ENCODE measurements around the gene OR10H5. TPM values are rescaled to one million over a fixed set of nuclear protein-coding genes. Genes with fewer than 3 reads are reported as not detected.
A peak's percentile ranks its signal among the peaks of the same experiment; 100 is the strongest.
"Not testable (repeated sequence)": the region's sequence is repeated elsewhere in the genome, so short reads cannot be mapped to it uniquely, and the experiment has no call there.

Gene OR10H5
- total and polyA plus RNA-seq, 4 donors = not detected

DNA sequence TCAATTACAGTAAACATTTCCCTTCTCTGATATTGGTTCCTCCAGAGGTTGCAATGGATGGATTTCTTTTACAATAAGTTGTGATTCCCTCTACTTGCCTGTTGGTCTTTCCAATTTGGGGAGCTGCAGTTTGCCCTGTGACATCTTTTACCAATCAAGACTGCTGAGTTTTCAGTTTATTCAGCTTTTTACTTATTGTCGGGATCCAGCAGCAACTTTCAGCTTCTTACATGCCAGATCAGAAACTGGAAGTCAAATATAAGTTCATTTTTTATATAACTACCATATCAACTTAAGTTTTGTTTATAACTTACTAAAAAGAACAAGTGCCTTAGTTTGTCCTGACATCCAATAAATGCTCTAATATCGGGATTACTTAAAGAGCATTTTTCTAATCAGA, 39.2 kb upstream of the OR10H5 start:
- Histone ChIP-seq H3K9ac (ENCODE audit: insufficient read depth in 1 of 2, low read length in 2 of 2) (no peak overlapping the region), H3K27ac (ENCODE audit: low read depth in 1 of 2, low read length in 1 of 2) (no peak overlapping the region), H3K4me3 (no peak overlapping the region), H3K36me3 (ENCODE audit: control insufficient read depth in 4 of 4, insufficient read depth in 4 of 4, low read length in 4 of 4) (no peaks in the 10 kb centered on the region), H3K27me3 (ENCODE audit: control insufficient read depth in 3 of 3, insufficient read depth in 3 of 3, low read length in 2 of 3) (peaks cover 0 to 8% (median 2%) of the 10 kb centered on the region in 3 donors), H3K9me3 (ENCODE audit: control insufficient read depth in 4 of 4, insufficient read depth in 3 of 4, low read length in 3 of 4) (no peaks in the 10 kb centered on the region), H3K4me1 (ENCODE audit: control insufficient read depth in 5 of 5, insufficient read depth in 5 of 5, low read length in 5 of 5) (no peaks in the 10 kb centered on the region)
- DNase-seq = no peak
- ATAC-seq (ENCODE audit: insufficient read depth, low FRiP score) = no peak
- 81 to 84% methylated on average over 2 of the region's 2 CpGs for WGBS, 2 donors
- TF ChIP-seq, protein P1, sequence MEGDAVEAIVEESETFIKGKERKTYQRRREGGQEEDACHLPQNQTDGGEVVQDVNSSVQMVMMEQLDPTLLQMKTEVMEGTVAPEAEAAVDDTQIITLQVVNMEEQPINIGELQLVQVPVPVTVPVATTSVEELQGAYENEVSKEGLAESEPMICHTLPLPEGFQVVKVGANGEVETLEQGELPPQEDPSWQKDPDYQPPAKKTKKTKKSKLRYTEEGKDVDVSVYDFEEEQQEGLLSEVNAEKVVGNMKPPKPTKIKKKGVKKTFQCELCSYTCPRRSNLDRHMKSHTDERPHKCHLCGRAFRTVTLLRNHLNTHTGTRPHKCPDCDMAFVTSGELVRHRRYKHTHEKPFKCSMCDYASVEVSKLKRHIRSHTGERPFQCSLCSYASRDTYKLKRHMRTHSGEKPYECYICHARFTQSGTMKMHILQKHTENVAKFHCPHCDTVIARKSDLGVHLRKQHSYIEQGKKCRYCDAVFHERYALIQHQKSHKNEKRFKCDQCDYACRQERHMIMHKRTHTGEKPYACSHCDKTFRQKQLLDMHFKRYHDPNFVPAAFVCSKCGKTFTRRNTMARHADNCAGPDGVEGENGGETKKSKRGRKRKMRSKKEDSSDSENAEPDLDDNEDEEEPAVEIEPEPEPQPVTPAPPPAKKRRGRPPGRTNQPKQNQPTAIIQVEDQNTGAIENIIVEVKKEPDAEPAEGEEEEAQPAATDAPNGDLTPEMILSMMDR (IDR thresholded peaks at IDR 0.05; ENCODE audit: control extremely low read depth, extremely low read depth) = no peak

DNA sequence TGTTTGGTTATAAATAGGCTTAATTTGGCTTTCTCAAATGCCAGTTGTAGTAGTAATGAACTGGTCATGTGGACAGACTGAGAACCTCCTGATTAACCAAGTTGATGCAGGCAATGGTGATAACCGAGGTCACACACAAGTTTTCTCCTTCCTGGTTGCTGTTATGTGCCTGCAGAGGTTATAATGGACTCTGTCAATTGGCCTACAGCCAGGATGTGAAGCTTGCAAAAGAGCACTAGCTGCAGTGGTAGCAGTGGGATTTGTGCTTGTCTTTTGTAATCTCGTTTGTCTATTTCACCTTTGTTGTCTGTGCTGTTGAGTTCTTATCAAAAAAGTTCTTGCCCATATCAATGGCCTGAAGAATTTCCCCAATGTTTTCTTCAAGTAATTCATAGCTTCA, 29.1 kb upstream of the OR10H5 start:
- H3K9ac ChIP-seq (ENCODE audit: insufficient read depth in 1 of 2, low read length in 2 of 2) = no peak overlapping the region
- ATAC-seq (ENCODE audit: insufficient read depth, low FRiP score) = no peak
- H3K27me3 ChIP-seq (ENCODE audit: control insufficient read depth in 3 of 3, insufficient read depth in 3 of 3, low read length in 2 of 3) = peaks cover 0 to 5% (median 0%) of the 10 kb centered on the region in 3 donors
- no peaks in the 10 kb centered on the region for H3K36me3 ChIP-seq (ENCODE audit: control insufficient read depth in 4 of 4, insufficient read depth in 4 of 4, low read length in 4 of 4)
- no peak overlapping the region for H3K27ac ChIP-seq (ENCODE audit: low read depth in 1 of 2, low read length in 1 of 2)
- no peaks in the 10 kb centered on the region for H3K4me1 ChIP-seq (ENCODE audit: control insufficient read depth in 5 of 5, insufficient read depth in 5 of 5, low read length in 5 of 5)
- H3K9me3 ChIP-seq (ENCODE audit: control insufficient read depth in 4 of 4, insufficient read depth in 3 of 4, low read length in 3 of 4) = peaks cover 0 to 2% (median 0%) of the 10 kb centered on the region in 4 donors
- 58 to 59% methylated on average over 2 of the region's 2 CpGs for WGBS, 2 donors
- TF ChIP-seq, protein P1 (IDR thresholded peaks at IDR 0.05; ENCODE audit: control extremely low read depth, extremely low read depth) = no peak
- no peak overlapping the region for H3K4me3 ChIP-seq
- DNase-seq = no peak

DNA sequence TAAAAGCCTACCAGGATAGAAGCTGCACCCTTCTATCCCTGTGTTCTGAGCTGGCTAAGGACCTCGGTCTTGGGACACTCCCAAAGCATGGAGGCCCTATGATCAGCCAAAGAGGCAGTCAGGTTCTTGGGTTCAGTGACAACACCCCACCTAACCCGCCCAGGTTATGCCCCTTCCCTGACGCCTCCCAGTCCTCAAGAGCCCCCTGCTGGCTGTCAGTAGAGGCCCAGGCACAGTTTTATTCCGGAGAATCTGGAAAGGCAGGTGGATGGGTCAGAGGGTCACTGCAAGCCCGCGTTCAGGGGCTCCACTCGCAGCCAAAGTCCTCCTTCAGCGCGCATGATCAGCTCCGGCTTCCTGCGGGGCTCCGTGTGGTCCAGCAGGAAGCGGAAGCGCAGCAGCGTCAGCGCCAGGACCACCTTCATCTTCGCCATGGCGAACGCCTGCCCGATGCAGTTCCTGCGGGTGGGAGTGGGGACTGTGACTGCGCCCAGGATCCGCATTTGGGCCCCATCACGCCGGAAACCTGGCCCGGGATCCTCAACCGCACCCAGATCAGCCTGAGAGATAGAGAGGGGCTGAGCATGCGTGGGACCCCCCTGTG, 27.4 kb upstream of the OR10H5 start:
- H3K9me3 ChIP-seq (ENCODE audit: control insufficient read depth in 4 of 4, insufficient read depth in 3 of 4, low read length in 3 of 4) = peaks cover 0 to 2% (median 0%) of the 10 kb centered on the region in 4 donors
- 37 to 38% methylated on average over 27 to 28 of the region's 28 CpGs for whole genome bisulfite sequencing, 2 donors
- no peaks in the 10 kb centered on the region for H3K36me3 ChIP-seq (ENCODE audit: control insufficient read depth in 4 of 4, insufficient read depth in 4 of 4, low read length in 4 of 4)
- H3K9ac ChIP-seq (ENCODE audit: insufficient read depth in 1 of 2, low read length in 2 of 2) = no peak overlapping the region
- no peaks in the 10 kb centered on the region for H3K4me1 ChIP-seq (ENCODE audit: control insufficient read depth in 5 of 5, insufficient read depth in 5 of 5, low read length in 5 of 5)
- TF ChIP-seq, protein P1 (IDR thresholded peaks at IDR 0.05; ENCODE audit: control extremely low read depth, extremely low read depth) = no peak
- H3K27me3 ChIP-seq (ENCODE audit: control insufficient read depth in 3 of 3, insufficient read depth in 3 of 3, low read length in 2 of 3) = peaks cover 0 to 5% (median 0%) of the 10 kb centered on the region in 3 donors
- H3K4me3 ChIP-seq = no peak overlapping the region
- ATAC-seq (ENCODE audit: insufficient read depth, low FRiP score) (no peak), DNase-seq (no peak)
- H3K27ac ChIP-seq (ENCODE audit: low read depth in 1 of 2, low read length in 1 of 2) = no peak overlapping the region

DNA sequence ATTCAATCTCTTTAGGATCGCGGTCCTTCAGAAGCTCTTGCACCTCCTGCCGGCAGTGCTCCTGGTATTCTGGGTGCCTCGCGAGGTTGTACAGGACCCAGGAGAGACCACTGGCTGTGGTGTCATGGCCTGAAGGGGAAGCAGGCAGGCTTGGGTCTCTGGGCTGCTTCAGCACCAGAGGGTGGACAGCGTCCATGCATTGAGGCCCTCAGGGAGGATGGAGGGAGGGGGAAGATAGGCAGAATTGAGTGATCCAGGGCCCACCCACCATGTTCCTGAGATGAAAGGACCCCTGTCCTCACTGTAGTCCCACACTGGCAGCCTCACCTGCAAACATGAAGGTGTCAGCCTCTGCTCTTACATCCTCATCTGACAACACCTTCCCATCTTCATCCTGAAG, 17.9 kb upstream of the OR10H5 start:
- H3K9ac ChIP-seq (ENCODE audit: insufficient read depth in 1 of 2, low read length in 2 of 2) = no peak overlapping the region
- TF ChIP-seq, protein P1 (IDR thresholded peaks at IDR 0.05; ENCODE audit: control extremely low read depth, extremely low read depth) = no peak
- ATAC-seq (ENCODE audit: insufficient read depth, low FRiP score) = no peak
- H3K27ac ChIP-seq (ENCODE audit: low read depth in 1 of 2, low read length in 1 of 2) = no peak overlapping the region
- peaks cover 0 to 11% (median 2%) of the 10 kb centered on the region in 4 donors for H3K9me3 ChIP-seq (ENCODE audit: control insufficient read depth in 4 of 4, insufficient read depth in 3 of 4, low read length in 3 of 4)
- no peaks in the 10 kb centered on the region for H3K27me3 ChIP-seq (ENCODE audit: control insufficient read depth in 3 of 3, insufficient read depth in 3 of 3, low read length in 2 of 3)
- peak in 2 of 3 donors; percentile 7 to 23 for DNase-seq
- WGBS, 2 donors = 28 to 40% methylated on average over 6 of the region's 6 CpGs
- H3K36me3 ChIP-seq (ENCODE audit: control insufficient read depth in 4 of 4, insufficient read depth in 4 of 4, low read length in 4 of 4) = no peaks in the 10 kb centered on the region
- no peak overlapping the region for H3K4me3 ChIP-seq
- H3K4me1 ChIP-seq (ENCODE audit: control insufficient read depth in 5 of 5, insufficient read depth in 5 of 5, low read length in 5 of 5) = no peaks in the 10 kb centered on the region

DNA sequence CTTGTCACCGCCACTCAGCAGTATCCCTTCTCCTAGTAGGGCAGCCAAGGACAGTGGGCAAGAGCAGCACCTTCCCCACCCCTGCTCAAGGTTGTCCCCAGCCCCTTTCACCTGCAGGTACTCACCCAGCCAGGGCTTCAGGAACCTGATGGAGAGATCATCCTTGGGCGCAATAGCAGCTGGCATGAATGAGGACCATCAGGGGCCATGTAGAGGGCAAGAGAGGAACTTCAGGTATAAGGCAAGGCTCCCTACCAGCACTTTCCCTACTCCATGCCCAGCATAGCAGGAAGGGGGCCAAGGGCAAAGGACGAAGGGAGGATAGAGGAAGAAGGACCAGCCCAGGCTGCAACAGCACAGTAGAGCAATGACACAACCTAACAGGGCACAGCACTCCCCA, 13.3 kb upstream of the OR10H5 start:
- H3K27ac ChIP-seq (ENCODE audit: low read depth in 1 of 2, low read length in 1 of 2); DNase-seq; H3K36me3 ChIP-seq (ENCODE audit: control insufficient read depth in 4 of 4, insufficient read depth in 4 of 4, low read length in 4 of 4); H3K4me1 ChIP-seq (ENCODE audit: control insufficient read depth in 5 of 5, insufficient read depth in 5 of 5, low read length in 5 of 5); ATAC-seq (ENCODE audit: insufficient read depth, low FRiP score); H3K4me3 ChIP-seq; H3K27me3 ChIP-seq (ENCODE audit: control insufficient read depth in 3 of 3, insufficient read depth in 3 of 3, low read length in 2 of 3); H3K9me3 ChIP-seq (ENCODE audit: control insufficient read depth in 4 of 4, insufficient read depth in 3 of 4, low read length in 3 of 4); H3K9ac ChIP-seq (ENCODE audit: insufficient read depth in 1 of 2, low read length in 2 of 2): not testable (repeated sequence)
- 71 to 87% methylated on average over 3 of the region's 3 CpGs for WGBS, 2 donors
